ENCODE data around the gene LMBRD1. TPM values are rescaled to one million over a fixed set of nuclear protein-coding genes. Genes with fewer than 3 reads are reported as not detected.
"Not testable (repeated sequence)": the region's sequence is repeated elsewhere in the genome, so short reads cannot be mapped to it uniquely, and the experiment has no call there.

Gene LMBRD1
- total RNA-seq, 2 experiments from 2014 or later = 15.2 TPM

DNA sequence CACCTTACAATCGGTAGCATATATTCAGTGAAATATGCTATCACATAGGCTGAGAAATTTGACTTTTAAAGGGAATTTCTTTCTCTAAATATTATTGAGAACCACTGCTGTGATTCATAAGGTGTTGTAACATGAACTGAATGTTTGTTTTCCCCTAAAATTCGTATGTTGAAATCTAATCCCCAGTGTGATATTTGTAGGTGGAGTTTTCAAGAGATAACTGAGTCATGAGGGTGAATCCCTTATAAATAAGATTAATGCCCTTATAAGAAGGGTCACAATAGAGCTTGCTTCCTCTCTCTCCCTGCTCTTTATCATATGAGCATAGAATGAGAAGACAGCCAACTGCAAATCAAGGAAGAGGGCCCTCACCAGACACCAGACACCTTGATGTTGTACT lies 64.8 kb downstream of the LMBRD1 start:
- H3K36me3 Mint-ChIP-seq = no peaks in the 10 kb centered on the region
- peaks cover 3% of the 10 kb centered on the region for H3K4me1 Mint-ChIP-seq
- H3K4me3 Mint-ChIP-seq = no peak overlapping the region
- no peaks in the 10 kb centered on the region for H3K9me3 Mint-ChIP-seq
- DNase-seq = no peak
- no peak overlapping the region for H3K27ac Mint-ChIP-seq
- no peaks in the 10 kb centered on the region for H3K27me3 Mint-ChIP-seq

DNA sequence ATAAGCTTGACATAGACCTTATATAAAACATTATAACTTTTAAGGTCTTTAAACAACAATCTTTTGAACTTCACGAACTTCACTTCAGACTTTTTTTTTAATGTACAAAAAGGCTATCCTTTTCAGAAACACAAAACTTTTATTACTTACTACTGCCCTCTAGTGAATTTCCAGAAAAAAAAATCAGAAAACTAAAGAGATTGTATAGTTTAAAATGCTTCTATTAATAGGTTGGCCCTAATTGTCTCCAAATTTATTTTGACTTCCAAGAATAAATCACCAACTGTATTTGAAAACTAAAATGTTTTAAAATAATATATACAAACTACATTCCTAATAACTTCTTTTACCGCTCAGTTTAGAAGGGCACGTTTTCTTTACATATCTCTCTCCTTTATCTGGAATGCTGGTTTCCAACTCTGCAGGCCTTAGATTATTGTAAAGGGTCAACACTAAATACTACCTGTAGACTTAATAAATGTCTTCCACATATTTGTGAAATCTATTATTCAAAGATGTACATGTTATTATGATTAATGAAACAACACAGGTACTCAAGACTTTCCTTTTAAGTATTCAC lies 66.8 kb downstream of the LMBRD1 start:
- Mint-ChIP-seq H3K4me3 (no peak overlapping the region), H3K9me3 (peaks cover 7% of the 10 kb centered on the region), H3K27me3 (no peaks in the 10 kb centered on the region), H3K4me1 (no peaks in the 10 kb centered on the region), H3K27ac (no peak overlapping the region), H3K36me3 (peaks cover 19% of the 10 kb centered on the region)
- DNase-seq = no peak

DNA sequence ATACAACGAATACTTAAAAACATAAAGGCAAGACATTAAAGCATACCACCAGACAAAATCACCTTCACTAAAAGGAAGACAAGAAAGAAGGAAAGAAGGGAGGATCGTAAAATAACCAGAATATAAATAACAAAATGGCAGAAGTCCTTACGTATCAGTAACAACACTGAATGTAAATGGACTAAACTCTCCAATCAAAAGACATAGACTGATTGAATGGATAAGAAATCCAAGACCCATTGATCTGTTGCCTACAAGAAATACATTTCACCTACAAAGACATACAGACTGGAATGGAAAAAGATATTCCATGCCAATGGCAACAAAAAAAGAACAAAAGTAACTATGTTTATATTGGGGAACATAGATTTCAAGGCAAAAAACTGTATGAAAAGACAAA lies 74.1 kb downstream of the LMBRD1 start:
- Mint-ChIP-seq H3K4me3 (no peak overlapping the region), H3K9me3 (peaks cover 12% of the 10 kb centered on the region), H3K36me3 (peaks cover 45% of the 10 kb centered on the region), H3K27ac (no peak overlapping the region), H3K27me3 (no peaks in the 10 kb centered on the region), H3K4me1 (no peaks in the 10 kb centered on the region)
- no peak for DNase-seq

DNA sequence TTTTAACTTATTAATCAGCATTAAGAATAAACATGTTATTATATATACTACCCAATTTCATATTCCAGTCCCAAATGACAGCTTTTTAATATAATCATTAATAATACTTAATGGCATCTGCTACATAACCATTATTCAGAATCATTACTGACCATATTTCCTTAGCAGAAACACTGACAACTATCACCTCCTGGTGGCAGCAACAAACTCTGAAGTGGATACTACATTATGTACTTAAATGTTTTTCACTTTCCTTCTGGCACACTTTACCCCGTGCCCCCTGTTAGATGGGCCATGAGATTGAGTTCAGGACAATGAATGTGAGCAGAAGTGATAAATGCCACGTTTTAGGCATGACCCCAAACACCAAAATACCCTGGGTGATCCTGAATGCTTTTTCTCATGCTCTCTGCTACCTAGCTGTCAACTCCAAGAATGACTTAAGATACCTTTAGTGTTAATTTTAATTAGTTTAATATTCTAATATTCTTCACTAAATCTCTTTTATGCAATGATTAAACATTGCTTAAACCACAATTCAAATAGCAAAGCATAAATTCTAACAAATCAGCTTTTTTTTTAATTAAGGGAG lies 77.1 kb downstream of the LMBRD1 start:
- H3K4me3 Mint-ChIP-seq = no peak overlapping the region
- peaks cover 5% of the 10 kb centered on the region for H3K9me3 Mint-ChIP-seq
- no peaks in the 10 kb centered on the region for H3K27me3 Mint-ChIP-seq
- no peak overlapping the region for H3K27ac Mint-ChIP-seq
- peaks cover 1% of the 10 kb centered on the region for H3K4me1 Mint-ChIP-seq
- DNase-seq = no peak
- peaks cover 33% of the 10 kb centered on the region for H3K36me3 Mint-ChIP-seq

DNA sequence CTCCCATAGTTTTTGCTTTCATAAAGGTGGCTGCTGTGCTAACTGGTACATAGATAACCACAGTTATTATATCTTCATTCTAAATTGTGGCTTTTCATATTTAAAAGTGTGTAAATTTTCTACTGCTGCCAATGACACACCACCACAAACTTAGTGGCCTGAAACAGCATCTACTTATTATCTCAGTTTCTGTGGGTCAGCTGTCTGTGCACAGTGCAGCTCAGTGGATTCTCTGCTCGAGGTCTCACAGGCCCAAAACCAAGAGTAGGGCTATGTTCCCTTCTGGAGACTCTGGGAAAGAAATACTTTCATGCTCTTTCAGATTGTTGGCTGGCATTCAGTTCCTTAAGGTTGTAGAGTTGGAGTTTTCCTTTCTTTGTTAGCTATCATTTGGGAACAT lies 90.1 kb downstream of the LMBRD1 start:
- Mint-ChIP-seq H3K4me1 (peaks cover 4% of the 10 kb centered on the region), H3K9me3 (no peaks in the 10 kb centered on the region), H3K27me3 (no peaks in the 10 kb centered on the region), H3K4me3 (no peak overlapping the region), H3K36me3 (peaks cover 18% of the 10 kb centered on the region), H3K27ac (no peak overlapping the region)
- DNase-seq = no peak

DNA sequence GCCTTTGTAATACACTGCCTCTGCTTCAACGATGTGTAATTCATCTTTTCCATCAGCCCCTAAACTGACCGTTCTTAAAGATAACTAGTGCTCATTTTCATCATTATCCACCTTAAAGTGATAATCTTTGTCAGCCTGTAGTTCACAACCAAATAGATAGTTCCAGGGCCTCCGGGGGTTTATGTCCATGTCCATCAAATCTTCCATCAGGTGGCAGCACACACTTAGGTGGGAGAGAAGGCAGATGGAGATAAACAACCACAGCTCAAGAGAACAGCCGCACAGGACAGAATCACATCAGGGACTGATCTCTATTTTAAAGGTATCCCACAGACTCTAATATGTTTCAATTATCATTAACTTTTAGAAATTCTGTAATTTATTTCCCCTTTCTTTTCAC lies 90.9 kb downstream of the LMBRD1 start:
- H3K4me3 Mint-ChIP-seq = no peak overlapping the region
- peaks cover 18% of the 10 kb centered on the region for H3K36me3 Mint-ChIP-seq
- no peaks in the 10 kb centered on the region for H3K9me3 Mint-ChIP-seq
- H3K27me3 Mint-ChIP-seq = no peaks in the 10 kb centered on the region
- peaks cover 4% of the 10 kb centered on the region for H3K4me1 Mint-ChIP-seq
- no peak overlapping the region for H3K27ac Mint-ChIP-seq
- no peak for DNase-seq

DNA sequence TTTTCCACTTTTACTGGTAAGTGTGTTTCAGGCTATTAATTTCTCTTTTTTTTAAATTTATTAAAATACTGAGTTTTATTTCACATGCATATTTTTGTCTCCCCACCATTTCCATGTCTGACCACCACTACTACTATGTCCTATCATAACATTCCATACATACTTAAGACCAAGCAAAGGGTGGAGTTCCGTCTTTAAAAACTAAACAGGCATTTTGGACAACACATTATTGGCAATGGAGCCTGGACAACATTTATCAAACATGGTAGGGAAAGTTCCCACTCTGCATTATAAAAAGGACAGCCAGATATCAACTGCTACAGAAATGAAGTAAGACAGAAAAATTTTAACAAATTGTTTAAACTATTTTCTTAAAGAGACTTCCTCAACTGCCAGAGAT lies 91.9 kb downstream of the LMBRD1 start:
- no peaks in the 10 kb centered on the region for H3K27me3 Mint-ChIP-seq
- H3K36me3 Mint-ChIP-seq = peaks cover 18% of the 10 kb centered on the region
- no peak overlapping the region for H3K27ac Mint-ChIP-seq
- H3K9me3 Mint-ChIP-seq = no peaks in the 10 kb centered on the region
- DNase-seq = no peak
- H3K4me1 Mint-ChIP-seq = peaks cover 4% of the 10 kb centered on the region
- no peak overlapping the region for H3K4me3 Mint-ChIP-seq

DNA sequence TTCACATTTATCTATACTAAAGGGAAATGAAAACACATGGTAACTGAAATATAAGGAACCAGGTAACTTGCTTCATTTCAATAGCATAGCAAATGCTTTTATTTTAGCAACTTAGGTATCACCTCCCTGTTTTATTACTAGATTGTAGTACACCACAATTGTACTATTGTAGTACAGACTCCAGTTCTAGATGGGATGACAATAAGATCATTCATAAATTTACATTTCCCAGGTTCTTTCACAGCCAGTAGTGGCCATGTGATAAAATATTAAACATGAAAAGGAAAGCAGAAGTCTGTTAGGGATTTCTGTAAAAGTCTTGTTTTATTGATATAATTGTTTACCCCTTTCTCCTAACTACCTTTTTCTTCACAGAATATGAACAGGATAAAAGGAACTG lies 97.2 kb downstream of the LMBRD1 start:
- DNase-seq = no peak
- no peak overlapping the region for H3K27ac Mint-ChIP-seq
- H3K27me3 Mint-ChIP-seq = no peaks in the 10 kb centered on the region
- H3K4me3 Mint-ChIP-seq = no peak overlapping the region
- H3K4me1 Mint-ChIP-seq = peaks cover 12% of the 10 kb centered on the region
- peaks cover 23% of the 10 kb centered on the region for H3K36me3 Mint-ChIP-seq
- H3K9me3 Mint-ChIP-seq = no peaks in the 10 kb centered on the region

DNA sequence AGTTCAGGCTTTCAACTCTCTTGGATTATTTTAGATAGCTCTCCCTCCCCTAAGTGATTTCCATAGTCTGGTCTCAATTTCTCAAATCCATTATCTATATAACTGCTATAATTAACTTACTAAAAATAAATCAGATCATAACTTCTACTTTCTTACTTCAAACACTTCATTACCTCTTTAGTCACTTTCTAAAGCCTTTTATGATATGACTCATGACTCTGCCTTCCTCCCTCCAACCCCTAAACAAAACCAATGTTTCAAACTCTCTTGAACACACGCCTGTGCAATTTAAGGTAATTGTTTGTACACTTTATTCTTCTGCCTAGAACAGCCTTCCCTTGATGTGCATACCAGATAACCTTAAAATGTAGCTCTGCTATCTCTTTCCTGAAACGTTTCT lies 100.5 kb downstream of the LMBRD1 start:
- Mint-ChIP-seq H3K9me3 (no peaks in the 10 kb centered on the region), H3K27me3 (no peaks in the 10 kb centered on the region), H3K36me3 (peaks cover 29% of the 10 kb centered on the region), H3K4me1 (peaks cover 12% of the 10 kb centered on the region), H3K27ac (no peak overlapping the region), H3K4me3 (no peak overlapping the region)
- DNase-seq = no peak

DNA sequence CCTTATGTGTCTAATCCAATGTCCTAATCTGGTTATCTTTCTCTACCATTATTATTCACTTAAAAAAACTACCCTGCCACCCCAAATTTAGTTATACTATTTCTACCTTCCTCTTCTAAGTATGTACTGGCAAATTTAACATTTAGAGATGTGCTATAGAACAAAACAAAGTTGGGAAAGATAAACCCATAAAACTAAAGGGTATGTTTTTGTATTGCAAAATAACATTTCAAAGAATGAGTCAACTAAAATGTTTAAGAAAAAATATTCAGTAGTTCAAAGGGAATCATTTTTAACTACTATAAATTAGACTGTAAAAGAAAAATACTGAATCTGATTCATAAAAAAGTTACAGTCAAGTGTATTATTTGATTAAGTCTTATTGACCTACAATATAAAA lies 103.0 kb downstream of the LMBRD1 start:
- Mint-ChIP-seq H3K27ac (no peak overlapping the region), H3K4me1 (peaks cover 15% of the 10 kb centered on the region), H3K9me3 (no peaks in the 10 kb centered on the region), H3K36me3 (peaks cover 32% of the 10 kb centered on the region), H3K4me3 (no peak overlapping the region), H3K27me3 (no peaks in the 10 kb centered on the region)
- no peak for DNase-seq

DNA sequence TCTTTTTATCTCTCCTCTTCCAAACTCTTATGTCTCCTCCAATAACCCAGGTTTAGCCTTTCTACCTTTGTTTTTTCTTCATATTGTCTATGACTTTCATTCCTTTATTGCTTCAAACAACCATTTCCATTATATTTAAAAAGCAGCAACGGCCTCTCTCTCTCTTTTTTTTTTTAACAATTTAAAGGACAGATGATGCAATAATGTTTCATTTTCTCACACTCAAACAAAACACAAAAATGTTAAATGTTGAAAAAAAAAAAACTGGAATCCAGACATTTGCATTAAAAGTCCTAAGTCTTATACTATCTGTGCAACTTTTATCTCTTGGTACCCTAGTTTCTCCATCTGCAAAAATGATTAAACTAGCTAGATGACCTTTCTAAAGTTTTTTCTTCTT lies 105.8 kb downstream of the LMBRD1 start:
- H3K27ac Mint-ChIP-seq = no peak overlapping the region
- H3K9me3 Mint-ChIP-seq = no peaks in the 10 kb centered on the region
- DNase-seq = no peak
- H3K27me3 Mint-ChIP-seq = no peaks in the 10 kb centered on the region
- H3K36me3 Mint-ChIP-seq = peaks cover 20% of the 10 kb centered on the region
- peaks cover 7% of the 10 kb centered on the region for H3K4me1 Mint-ChIP-seq
- H3K4me3 Mint-ChIP-seq = no peak overlapping the region

DNA sequence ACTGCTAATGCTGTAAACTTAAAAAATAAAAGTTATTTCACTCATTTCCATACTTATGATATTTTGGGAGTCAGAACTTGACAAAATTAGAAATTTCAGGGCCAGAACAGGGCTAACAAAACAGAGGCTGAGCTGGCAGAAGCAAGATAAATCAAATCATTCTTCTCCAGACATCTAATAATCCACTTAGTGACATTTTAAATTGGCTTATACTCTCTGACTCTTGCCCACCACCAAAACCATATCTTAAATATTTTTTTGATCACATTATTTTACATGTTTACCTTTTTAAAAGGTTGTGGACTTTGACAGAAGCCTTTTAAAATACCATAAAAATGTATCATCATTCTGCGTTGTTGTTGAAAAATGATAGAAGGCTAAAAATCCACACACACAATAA lies 116.5 kb downstream of the LMBRD1 start:
- no peaks in the 10 kb centered on the region for H3K9me3 Mint-ChIP-seq
- peaks cover 4% of the 10 kb centered on the region for H3K4me1 Mint-ChIP-seq
- peaks cover 13% of the 10 kb centered on the region for H3K36me3 Mint-ChIP-seq
- no peak overlapping the region for H3K4me3 Mint-ChIP-seq
- no peak for DNase-seq
- H3K27ac Mint-ChIP-seq = no peak overlapping the region
- H3K27me3 Mint-ChIP-seq = no peaks in the 10 kb centered on the region

DNA sequence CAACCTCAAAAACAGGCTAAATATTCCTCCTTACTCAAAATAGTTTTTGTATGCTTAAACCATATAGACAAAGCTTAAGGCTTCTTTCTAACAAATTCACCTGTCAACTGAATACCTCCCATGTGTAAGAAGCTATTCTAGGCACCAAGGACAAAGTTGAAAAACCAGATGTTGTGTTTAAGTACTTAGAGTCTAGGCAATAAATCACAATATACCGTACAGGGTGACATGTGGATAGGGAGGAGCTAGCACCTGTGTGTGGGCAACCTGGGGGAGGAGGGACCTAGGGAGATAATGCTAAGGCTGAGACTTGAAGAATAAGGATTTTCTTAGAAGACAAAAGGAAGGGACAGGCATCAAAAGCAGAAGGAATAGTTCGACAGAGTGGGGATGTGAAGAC lies 123.5 kb downstream of the LMBRD1 start:
- H3K9me3 Mint-ChIP-seq = no peaks in the 10 kb centered on the region
- H3K4me3 Mint-ChIP-seq = no peak overlapping the region
- no peaks in the 10 kb centered on the region for H3K27me3 Mint-ChIP-seq
- H3K36me3 Mint-ChIP-seq = peaks cover 31% of the 10 kb centered on the region
- H3K27ac Mint-ChIP-seq = no peak overlapping the region
- no peak for DNase-seq
- no peaks in the 10 kb centered on the region for H3K4me1 Mint-ChIP-seq

DNA sequence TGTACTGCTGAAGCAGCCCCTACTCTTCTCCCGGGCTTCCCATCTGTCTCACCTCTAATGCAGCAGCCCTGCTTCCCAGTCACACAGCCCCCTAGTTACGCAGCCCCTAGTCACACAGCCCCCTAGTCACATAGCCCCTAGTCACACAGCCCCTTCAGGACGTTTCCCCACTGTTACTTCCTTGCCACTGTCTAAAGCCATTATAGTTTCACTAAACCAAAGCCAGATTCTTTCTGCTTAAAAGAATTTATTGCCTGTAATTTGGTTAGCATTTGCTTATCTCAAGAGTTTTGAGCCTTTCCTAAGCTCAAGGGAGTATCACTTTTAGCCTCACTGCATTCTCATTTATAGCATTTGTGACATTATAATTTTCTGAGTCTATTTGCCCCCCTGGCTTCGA lies 127.9 kb downstream of the LMBRD1 start:
- H3K36me3 Mint-ChIP-seq = peaks cover 22% of the 10 kb centered on the region

DNA sequence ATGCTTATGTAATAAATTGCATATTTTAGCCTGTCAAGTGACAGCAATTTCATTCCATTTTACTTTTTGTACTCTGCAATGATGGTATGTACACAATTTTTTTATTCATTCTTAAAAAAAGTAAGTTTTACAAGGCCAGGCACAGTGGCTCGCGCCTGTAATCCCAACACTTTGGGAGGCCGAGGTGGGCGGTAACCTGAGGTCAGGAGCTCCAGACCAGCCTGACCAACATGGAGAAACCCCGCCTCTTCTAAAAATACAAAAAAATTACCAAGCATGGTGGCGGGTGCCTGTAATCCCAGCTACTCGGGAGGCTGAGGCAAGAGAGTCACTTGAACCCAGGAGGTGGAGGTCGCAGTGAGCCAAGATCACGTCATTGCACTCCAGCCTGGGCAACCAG lies 130.0 kb downstream of the LMBRD1 start:
- H3K9me3 Mint-ChIP-seq, H3K27ac Mint-ChIP-seq, DNase-seq, H3K4me3 Mint-ChIP-seq: not testable (repeated sequence)
- peaks cover 12% of the 10 kb centered on the region for H3K27me3 Mint-ChIP-seq
- H3K4me1 Mint-ChIP-seq = peaks cover 12% of the 10 kb centered on the region
- peaks cover 12% of the 10 kb centered on the region for H3K36me3 Mint-ChIP-seq

More for the DNA sequence above, 127.9 kb downstream of the LMBRD1 start:
- Mint-ChIP-seq H3K27ac (no peak overlapping the region), H3K4me1 (peaks cover 12% of the 10 kb centered on the region), H3K4me3 (no peak overlapping the region), H3K9me3 (no peaks in the 10 kb centered on the region), H3K27me3 (peaks cover 2% of the 10 kb centered on the region)
- no peak for DNase-seq

DNA sequence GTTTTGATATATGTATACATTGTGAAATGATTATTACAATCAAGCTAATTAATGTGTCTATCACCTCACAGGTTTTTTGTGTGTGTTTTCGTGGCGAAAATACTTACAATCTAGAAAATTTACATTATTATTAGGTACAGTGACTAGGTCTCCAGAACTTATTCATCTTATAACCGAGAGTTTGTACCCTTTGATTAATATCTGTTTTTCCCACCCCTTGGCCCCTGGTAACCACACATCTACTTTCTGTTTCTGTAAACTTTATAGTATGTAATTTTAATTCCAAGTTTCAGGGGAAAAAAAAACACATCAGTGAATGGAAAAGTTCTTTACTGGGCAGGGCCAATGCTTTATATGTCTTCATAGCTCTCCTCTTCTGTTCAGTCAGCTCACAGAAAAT lies 131.4 kb downstream of the LMBRD1 start:
- Mint-ChIP-seq H3K4me1 (peaks cover 12% of the 10 kb centered on the region), H3K4me3 (no peak overlapping the region), H3K36me3 (peaks cover 5% of the 10 kb centered on the region), H3K27ac (no peak overlapping the region), H3K27me3 (peaks cover 18% of the 10 kb centered on the region), H3K9me3 (no peaks in the 10 kb centered on the region)
- no peak for DNase-seq
